HG03066 (cell line): ENCODE results near the gene APIP.

Experiments used
- ATAC-seq: cut with Tn5 transposase; IDR thresholded peaks from one replicate; pipeline ENCODE4 v1.9.1; 2021; ENCODE audit warnings: low read depth; ENCODE audit not compliant: unreplicated experiment

The APIP gene

GRCh38 chr11:34890089-34890488 lies 26.1 kb downstream of the APIP start:
- ATAC-seq: no peak

GRCh38 chr11:34887260-34887659 lies 28.9 kb downstream of the APIP start:
- no peak for ATAC-seq

- no peak for ATAC-seq
Observed at GRCh38 chr11:34886609-34887008, 29.6 kb downstream of the APIP start.

- no peak for ATAC-seq
Observed at GRCh38 chr11:34881900-34882299, 34.3 kb downstream of the APIP start.

- ATAC-seq: no peak
Observed at GRCh38 chr11:34877375-34877975, 38.7 kb downstream of the APIP start.

- no peak for ATAC-seq
Observed at GRCh38 chr11:34874202-34874601, 42.0 kb downstream of the APIP start.

GRCh38 chr11:34870548-34871196 lies 45.5 kb downstream of the APIP start:
- ATAC-seq: no peak

GRCh38 chr11:34869425-34869824 lies 46.8 kb downstream of the APIP start:
- ATAC-seq: no peak

GRCh38 chr11:34866375-34866774 lies 49.8 kb downstream of the APIP start:
- no peak for ATAC-seq

- no peak for ATAC-seq
Observed at GRCh38 chr11:34865261-34865660, 50.9 kb downstream of the APIP start.

- ATAC-seq: no peak
Observed at GRCh38 chr11:34864424-34864823, 51.8 kb downstream of the APIP start.

- ATAC-seq: no peak
Observed at GRCh38 chr11:34863048-34863447, 53.1 kb downstream of the APIP start.

GRCh38 chr11:34860518-34860917 lies 55.7 kb downstream of the APIP start:
- no peak for ATAC-seq

- no peak for ATAC-seq
Observed at GRCh38 chr11:34860034-34860433, 56.1 kb downstream of the APIP start.

GRCh38 chr11:34859496-34859895 lies 56.7 kb downstream of the APIP start:
- ATAC-seq: no peak

GRCh38 chr11:34857463-34857862 lies 58.7 kb downstream of the APIP start:
- ATAC-seq: no peak

- no peak for ATAC-seq
Observed at GRCh38 chr11:34856251-34856650, 59.9 kb downstream of the APIP start.

GRCh38 chr11:34855754-34856095 lies 60.5 kb downstream of the APIP start:
- no peak for ATAC-seq

- ATAC-seq: no peak
Observed at GRCh38 chr11:34855021-34855753, 61.0 kb downstream of the APIP start.

GRCh38 chr11:34851916-34852315 lies 64.3 kb downstream of the APIP start:
- no peak for ATAC-seq

GRCh38 chr11:34850334-34850733 lies 65.8 kb downstream of the APIP start:
- no peak for ATAC-seq

GRCh38 chr11:34846467-34846866 lies 69.7 kb downstream of the APIP start:
- ATAC-seq: no peak
